Astrocyte of the spinal cord (primary cell): Measurements from ENCODE around the gene TWSG1.

Experiments
- DNase-seq: peaks from one replicate; pipeline ENCODE4 v3.0.0; 2011; ENCODE audit warnings: low read depth, low spot score
- H3K4me3 ChIP-seq: 2 replicates; pipeline ENCODE4 v1.5.1; 2011; ENCODE audit warnings: low read depth, mild to moderate bottlenecking, low read length, moderate library complexity
- in situ Hi-C: cut with HindIII; loops from 2 replicates; pipeline ENCODE4 v1.10.0; 2017; ENCODE audit warnings: low sequenced_read_pairs
- TF ChIP-seq, protein P1 (sequence below): IDR thresholded peaks from 2 replicates; pipeline ENCODE4 v1.5.1; 2012; ENCODE audit warnings: low read depth, mild to moderate bottlenecking, low read length, inconsistent platforms

TWSG1 gene

DNA sequence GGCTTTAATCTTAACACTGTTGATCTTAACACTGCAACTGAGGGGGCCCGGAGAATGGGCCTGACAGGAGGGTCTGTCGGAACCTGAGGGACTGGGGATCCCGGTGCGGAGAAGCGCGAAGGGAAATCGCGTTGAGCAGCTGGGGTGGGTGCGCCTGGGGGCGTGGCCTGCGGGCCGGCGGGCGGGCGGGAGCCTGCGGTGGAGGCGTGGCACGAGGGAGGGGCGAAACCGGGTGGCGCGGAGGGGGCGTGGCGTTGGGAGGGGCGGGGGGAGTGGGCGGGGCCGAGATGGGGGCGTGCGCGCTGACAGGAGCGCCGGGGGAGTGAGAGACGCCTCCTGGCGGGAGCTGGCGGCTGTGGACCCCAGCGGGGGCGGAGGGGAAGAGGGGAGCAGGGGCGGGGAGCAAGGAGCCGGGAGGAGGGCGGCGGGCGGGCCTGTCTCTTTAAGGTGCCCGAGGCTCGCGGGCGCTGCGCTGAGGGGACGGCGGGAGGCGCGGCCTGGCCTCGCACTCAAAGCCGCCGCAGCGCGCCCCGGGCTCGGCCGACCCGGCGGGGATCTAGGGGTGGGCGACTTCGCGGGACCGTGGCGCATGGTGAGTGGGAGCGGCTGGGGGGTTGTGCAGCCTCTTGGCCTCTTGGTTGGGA, at the start of gene TWSG1:
Gene TWSG1 (plus strand): TSS at position 445 of the 644 bp plus-strand sequence. CDS start 2,457 bp downstream, outside the sequence.
- DNase-seq = peak; percentile 97
- peak within 1 kb of the TSS; percentile 67 for H3K4me3 ChIP-seq
- in situ Hi-C loops = no loop called here
- TF ChIP-seq, protein P1, sequence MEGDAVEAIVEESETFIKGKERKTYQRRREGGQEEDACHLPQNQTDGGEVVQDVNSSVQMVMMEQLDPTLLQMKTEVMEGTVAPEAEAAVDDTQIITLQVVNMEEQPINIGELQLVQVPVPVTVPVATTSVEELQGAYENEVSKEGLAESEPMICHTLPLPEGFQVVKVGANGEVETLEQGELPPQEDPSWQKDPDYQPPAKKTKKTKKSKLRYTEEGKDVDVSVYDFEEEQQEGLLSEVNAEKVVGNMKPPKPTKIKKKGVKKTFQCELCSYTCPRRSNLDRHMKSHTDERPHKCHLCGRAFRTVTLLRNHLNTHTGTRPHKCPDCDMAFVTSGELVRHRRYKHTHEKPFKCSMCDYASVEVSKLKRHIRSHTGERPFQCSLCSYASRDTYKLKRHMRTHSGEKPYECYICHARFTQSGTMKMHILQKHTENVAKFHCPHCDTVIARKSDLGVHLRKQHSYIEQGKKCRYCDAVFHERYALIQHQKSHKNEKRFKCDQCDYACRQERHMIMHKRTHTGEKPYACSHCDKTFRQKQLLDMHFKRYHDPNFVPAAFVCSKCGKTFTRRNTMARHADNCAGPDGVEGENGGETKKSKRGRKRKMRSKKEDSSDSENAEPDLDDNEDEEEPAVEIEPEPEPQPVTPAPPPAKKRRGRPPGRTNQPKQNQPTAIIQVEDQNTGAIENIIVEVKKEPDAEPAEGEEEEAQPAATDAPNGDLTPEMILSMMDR = peak; percentile 50

DNA sequence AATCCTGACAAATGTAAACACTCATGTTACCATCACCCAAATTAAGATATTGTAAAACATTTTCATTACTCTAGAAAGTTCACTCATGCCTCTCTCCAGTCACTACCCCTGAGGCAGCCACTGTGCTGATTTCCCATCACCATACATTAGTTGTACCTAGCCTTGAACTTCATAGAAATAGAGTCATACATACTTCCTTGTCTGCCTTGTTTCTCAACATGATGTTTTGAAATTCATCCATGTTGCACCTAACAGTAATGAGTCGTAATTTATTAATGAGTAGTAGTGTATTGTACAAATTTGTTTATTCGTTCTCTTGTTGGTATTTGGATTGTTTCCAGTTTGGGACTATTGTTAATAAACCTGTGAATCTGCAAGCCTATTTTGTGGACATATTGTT, 49.0 kb upstream of the TWSG1 start:
- no peak for DNase-seq
- in situ Hi-C loops = no loop called here
- H3K4me3 ChIP-seq = no peak overlapping the region
- TF ChIP-seq, protein P1 = no peak

DNA sequence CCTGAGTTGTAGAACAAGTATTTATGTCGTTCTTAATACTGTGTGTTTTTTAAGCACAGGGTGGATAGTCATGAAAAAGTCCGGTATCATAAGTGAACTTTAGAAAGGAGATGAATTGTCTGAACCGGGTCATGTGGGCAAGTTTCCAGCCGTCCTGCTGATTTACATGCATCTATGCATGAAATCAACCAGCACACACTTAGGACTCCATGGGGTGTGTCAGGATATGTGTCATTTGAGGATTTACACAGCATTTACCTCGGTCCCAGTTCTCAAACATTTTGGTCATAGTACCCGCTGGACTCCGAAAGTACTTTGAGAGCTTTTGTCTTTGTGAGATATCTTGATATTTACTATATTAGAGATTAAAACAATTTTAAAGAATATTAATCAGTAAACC, 47.5 kb upstream of the TWSG1 start:
- no peak for DNase-seq
- TF ChIP-seq, protein P1 = no peak
- in situ Hi-C loops = no loop called here
- no peak overlapping the region for H3K4me3 ChIP-seq

DNA sequence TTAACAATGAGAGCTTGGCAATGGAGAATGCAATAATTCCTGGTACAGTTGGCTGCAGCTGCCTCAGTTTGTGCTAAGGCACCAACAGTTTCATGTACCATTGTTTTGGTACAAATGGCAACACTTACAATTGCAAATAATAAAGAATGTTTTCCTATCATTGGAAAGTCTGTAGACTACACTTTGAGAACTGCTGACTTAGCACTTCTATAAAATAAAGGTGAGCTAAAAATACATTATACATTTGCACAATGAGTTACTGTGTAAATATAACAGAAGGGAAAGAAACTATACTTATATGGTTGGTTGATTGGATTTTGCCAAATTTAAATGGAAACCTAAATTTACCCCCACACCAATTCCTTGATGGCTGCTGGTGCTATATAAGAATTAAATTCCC, 44.9 kb upstream of the TWSG1 start:
- no peak for DNase-seq
- TF ChIP-seq, protein P1 = no peak
- no peak overlapping the region for H3K4me3 ChIP-seq
- in situ Hi-C loops = no loop called here

DNA sequence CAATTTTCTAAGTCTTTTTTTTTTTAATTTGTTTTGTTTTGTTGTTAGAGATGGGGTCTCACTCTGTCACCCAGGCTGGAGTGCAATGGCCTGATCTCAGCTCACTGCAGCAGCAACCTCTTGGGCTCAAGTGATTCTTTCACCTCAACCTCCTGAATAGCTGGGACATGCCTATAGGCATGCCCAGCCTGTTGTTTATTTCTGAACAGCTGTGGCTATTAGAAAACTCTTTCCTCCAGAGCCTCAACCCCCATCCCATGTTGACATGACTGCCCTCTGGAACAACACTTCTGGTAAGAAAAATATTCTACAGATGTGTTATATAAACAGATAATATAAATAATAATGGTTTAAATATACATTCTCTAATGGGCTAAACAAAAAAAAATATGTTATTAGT, 44.4 kb upstream of the TWSG1 start:
- in situ Hi-C loops = no loop called here

DNA sequence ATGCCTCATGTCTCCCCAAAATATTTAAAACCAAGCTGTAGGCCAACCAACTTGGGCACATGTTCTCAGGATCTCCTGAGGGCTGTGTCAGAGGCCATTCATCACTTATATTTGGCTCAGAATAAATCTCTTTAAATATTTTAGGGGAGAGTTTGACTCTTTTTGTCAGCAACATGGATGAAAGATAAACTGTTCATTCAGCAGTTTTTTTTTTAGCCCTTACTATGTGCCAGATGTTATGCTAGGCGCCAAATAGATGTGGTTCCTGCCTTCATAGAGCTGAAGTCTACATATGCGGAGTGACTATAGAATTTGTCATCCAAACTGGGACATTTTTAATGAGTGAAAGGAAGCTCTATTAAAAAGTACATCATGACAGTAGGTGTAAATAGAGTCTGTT, 42.5 kb upstream of the TWSG1 start:
- in situ Hi-C loops = no loop called here
- TF ChIP-seq, protein P1 = no peak
- DNase-seq = no peak
- H3K4me3 ChIP-seq = no peak overlapping the region

More for the DNA sequence above, 44.4 kb upstream of the TWSG1 start:
- no peak for DNase-seq
- no peak overlapping the region for H3K4me3 ChIP-seq
- TF ChIP-seq, protein P1 = no peak
